K562 (cell line): ENCODE data around the gene NOL8. TPM values are rescaled to one million over a fixed set of nuclear protein-coding genes. Genes with fewer than 3 reads are reported as not detected.
A peak's percentile ranks its signal among the peaks of the same experiment; 100 is the strongest.

Experiments used
- ATF4 ChIP-seq: fragments of 450-650 bp; formaldehyde crosslinking; IDR thresholded peaks from 2 replicates; pipeline ENCODE4 v1.4.0; 2022; ENCODE audit warnings: mild to moderate bottlenecking, moderate library complexity
- C11orf30 ChIP-seq: fragments of 450-650 bp; IDR thresholded peaks from 2 replicates; pipeline ENCODE4 v1.6.1; 2016; ENCODE audit warnings: low read depth, mild to moderate bottlenecking
- HNRNPLL ChIP-seq: fragments of 200-400 bp; formaldehyde crosslinking; IDR thresholded peaks from 2 replicates; pipeline ENCODE4 v1.6.1; 2017; ENCODE audit warnings: low read length, low read depth, mild to moderate bottlenecking; ENCODE audit not compliant: poor library complexity, severe bottlenecking
- KDM1A ChIP-seq, 2 experiments: fragments of 450-650 bp; IDR thresholded peaks; 2 replicates each; pipeline ENCODE4 v1.6.1; 2016; ENCODE audit warnings: mild to moderate bottlenecking in 2 of 2
- NFIC ChIP-seq: fragments of 450-650 bp; IDR thresholded peaks from 2 replicates; pipeline ENCODE4 v1.6.1; 2017; ENCODE audit warnings: mild to moderate bottlenecking, inconsistent platforms
- NKRF ChIP-seq: fragments of 450-650 bp; IDR thresholded peaks from 2 replicates; pipeline ENCODE4 v1.6.1; 2016; ENCODE audit warnings: borderline replicate concordance
- NR2F6 ChIP-seq: fragments of 450-650 bp; formaldehyde crosslinking; IDR thresholded peaks from 2 replicates; pipeline ENCODE4 v1.4.0; 2020; ENCODE audit warnings: mild to moderate bottlenecking
- REST ChIP-seq, 2 experiments: fragments of 450-650 bp; formaldehyde crosslinking in 1 of 2; IDR thresholded peaks; 2 replicates each; pipeline versions ENCODE4 v1.4.0 to v1.6.1; 2014 to 2020; ENCODE audit warnings: mild to moderate bottlenecking in 2 of 2, borderline replicate concordance in 1 of 2, low read depth in 1 of 2
- SRSF1 ChIP-seq: fragments of 200-400 bp; formaldehyde crosslinking; IDR thresholded peaks from 2 replicates; pipeline ENCODE4 v1.6.1; 2017; ENCODE audit warnings: mild to moderate bottlenecking, low read depth, low read length, moderate library complexity
- SRSF9 ChIP-seq: fragments of 200-400 bp; formaldehyde crosslinking; IDR thresholded peaks from 2 replicates; pipeline ENCODE4 v1.6.1; 2017; ENCODE audit warnings: low read depth, low read length, borderline replicate concordance
- polyA plus RNA-seq, 8 experiments: library from polyadenylated mRNA; depleted of rRNA in 4 of 8; stranded (reverse) in 5 of 8; unstranded in 3 of 8; fragments of >200 nt; fragmentation: Nextera tagmentation in 2 of 8; fragmentation: Illumina TruSeq in 1 of 8; extraction: Ambion mirVana in 2 of 8; extraction: Trizol in 1 of 8; gene quantifications; 2 replicates each; pipeline versions ENCODE4 v1.2.1 to v1.2.3, GENCODE V29; 2011 to 2014; ENCODE audit warnings: inconsistent platforms in 1 of 8, missing spikeins in 1 of 8
- total RNA-seq, 7 experiments: library from RNA; depleted of rRNA in 6 of 7; stranded (reverse); fragments of >200 nt in 6 of 7; fragmentation: Illumina TruSeq in 2 of 7; extraction: Trizol in 2 of 7; gene quantifications; 2 replicates each; pipeline versions ENCODE4 v1.2.1 to v1.2.3, GENCODE V29; 2011 to 2021; ENCODE audit warnings: low replicate concordance in 1 of 7

The NOL8 gene
- total and polyA plus RNA-seq, 9 of the 15 experiments (the other 6 are each of a cell fraction or from before 2014, with no cell fraction given), result 51.3 to 91.5 (median 58.7) TPM

GRCh38 chr9:92295240-92295790 is 29.8 kb downstream of the NOL8 start (continued):
- TF ChIP-seq REST (IDR thresholded peaks at IDR 0.05; ENCODE audit: borderline replicate concordance) (no peak), REST (CRISPR knock-in tag; IDR thresholded peaks at IDR 0.05; ENCODE audit: low read depth) (no peak), ATF4 (CRISPR knock-in tag) (no peak), SRSF9 (no peak), NFIC (no peak; the same call in 1 of the 2 replicates), C11orf30 (no peak), SRSF1 (no peak), KDM1A (IDR thresholded peaks at IDR 0.05) (0 out of 4 replicates have a peak, but pooled peaks of 1 of the 2 experiments have one; percentile 7), HNRNPLL (peak; percentile 26), NR2F6 (CRISPR knock-in tag) (no peak), NKRF (no peak)
